Stimulated activated naive CD4-positive, alpha-beta T cell (primary cell): ENCODE data around the gene TRIM8.

Experiments used
- DNase-seq, 6 experiments: peaks; one replicate each; lab custom pipeline; 2025; lab: John Stamatoyannopoulos, UW

The TRIM8 gene

GRCh38 chr10:102644066-102644645, at the start of gene TRIM8:
TRIM8 (plus strand) TSS chr10:102644479; CDS start chr10:102644618, 139 bp downstream.
- DNase-seq, result peak; percentile 28 to 68 (median 60)

- DNase-seq, result no peak
Observed at GRCh38 chr10:102595293-102595692, 49.0 kb upstream of the TRIM8 start.

- DNase-seq, result no peak
Observed at GRCh38 chr10:102595897-102596296, 48.4 kb upstream of the TRIM8 start.

GRCh38 chr10:102596506-102596971, 47.7 kb upstream of the TRIM8 start:
- DNase-seq, result peak in 1 of 6 experiments; percentile 9

- no peak for DNase-seq
Observed at GRCh38 chr10:102597131-102597991, 46.9 kb upstream of the TRIM8 start.

GRCh38 chr10:102598243-102598642, 46.0 kb upstream of the TRIM8 start:
- no peak for DNase-seq

- DNase-seq, result no peak
Observed at GRCh38 chr10:102599565-102600327, 44.5 kb upstream of the TRIM8 start.

GRCh38 chr10:102600816-102601215, 43.5 kb upstream of the TRIM8 start:
- no peak for DNase-seq

GRCh38 chr10:102601639-102602038, 42.6 kb upstream of the TRIM8 start:
- no peak for DNase-seq

GRCh38 chr10:102602272-102603045, 41.8 kb upstream of the TRIM8 start:
- DNase-seq, result no peak

- DNase-seq, result no peak
Observed at GRCh38 chr10:102603946-102604345, 40.3 kb upstream of the TRIM8 start.

GRCh38 chr10:102604439-102604841, 39.8 kb upstream of the TRIM8 start:
- no peak for DNase-seq

GRCh38 chr10:102605712-102606111, 38.6 kb upstream of the TRIM8 start:
- no peak for DNase-seq

- DNase-seq, result no peak
Observed at GRCh38 chr10:102608487-102608886, 35.8 kb upstream of the TRIM8 start.

- DNase-seq, result peak in 4 of 6 experiments; percentile 16 to 47 (median 24)
Observed at GRCh38 chr10:102610441-102610887, 33.8 kb upstream of the TRIM8 start.

- no peak for DNase-seq
Observed at GRCh38 chr10:102611514-102612087, 32.7 kb upstream of the TRIM8 start.

- peak; percentile 48 to 76 (median 63) for DNase-seq
Observed at GRCh38 chr10:102612964-102613275, 31.4 kb upstream of the TRIM8 start.

GRCh38 chr10:102613286-102613685, 31.0 kb upstream of the TRIM8 start:
- peak in 1 of 6 experiments; percentile 41 for DNase-seq

- no peak for DNase-seq
Observed at GRCh38 chr10:102613785-102614184, 30.5 kb upstream of the TRIM8 start.

GRCh38 chr10:102614888-102615287, 29.4 kb upstream of the TRIM8 start:
- DNase-seq, result no peak

- DNase-seq, result peak in 2 of 6 experiments; percentile 13 to 15
Observed at GRCh38 chr10:102615361-102615760, 28.9 kb upstream of the TRIM8 start.
